GM12873 (cell line): Measurements from ENCODE around the gene FGF3.

Experiments
- TF ChIP-seq, protein P1 (sequence below): IDR thresholded peaks from 2 replicates; pipeline ENCODE4 v1.5.1; 2012; ENCODE audit warnings: low read depth, mild to moderate bottlenecking, moderate library complexity, low read length, control low read depth; ENCODE audit not compliant: insufficient read depth; ENCODE audit errors: missing control alignments

The FGF3 gene

GRCh38 chr11:69860244-69860643 lies 41.0 kb upstream of the FGF3 start:
- TF ChIP-seq, protein P1, sequence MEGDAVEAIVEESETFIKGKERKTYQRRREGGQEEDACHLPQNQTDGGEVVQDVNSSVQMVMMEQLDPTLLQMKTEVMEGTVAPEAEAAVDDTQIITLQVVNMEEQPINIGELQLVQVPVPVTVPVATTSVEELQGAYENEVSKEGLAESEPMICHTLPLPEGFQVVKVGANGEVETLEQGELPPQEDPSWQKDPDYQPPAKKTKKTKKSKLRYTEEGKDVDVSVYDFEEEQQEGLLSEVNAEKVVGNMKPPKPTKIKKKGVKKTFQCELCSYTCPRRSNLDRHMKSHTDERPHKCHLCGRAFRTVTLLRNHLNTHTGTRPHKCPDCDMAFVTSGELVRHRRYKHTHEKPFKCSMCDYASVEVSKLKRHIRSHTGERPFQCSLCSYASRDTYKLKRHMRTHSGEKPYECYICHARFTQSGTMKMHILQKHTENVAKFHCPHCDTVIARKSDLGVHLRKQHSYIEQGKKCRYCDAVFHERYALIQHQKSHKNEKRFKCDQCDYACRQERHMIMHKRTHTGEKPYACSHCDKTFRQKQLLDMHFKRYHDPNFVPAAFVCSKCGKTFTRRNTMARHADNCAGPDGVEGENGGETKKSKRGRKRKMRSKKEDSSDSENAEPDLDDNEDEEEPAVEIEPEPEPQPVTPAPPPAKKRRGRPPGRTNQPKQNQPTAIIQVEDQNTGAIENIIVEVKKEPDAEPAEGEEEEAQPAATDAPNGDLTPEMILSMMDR: no peak

DNA sequence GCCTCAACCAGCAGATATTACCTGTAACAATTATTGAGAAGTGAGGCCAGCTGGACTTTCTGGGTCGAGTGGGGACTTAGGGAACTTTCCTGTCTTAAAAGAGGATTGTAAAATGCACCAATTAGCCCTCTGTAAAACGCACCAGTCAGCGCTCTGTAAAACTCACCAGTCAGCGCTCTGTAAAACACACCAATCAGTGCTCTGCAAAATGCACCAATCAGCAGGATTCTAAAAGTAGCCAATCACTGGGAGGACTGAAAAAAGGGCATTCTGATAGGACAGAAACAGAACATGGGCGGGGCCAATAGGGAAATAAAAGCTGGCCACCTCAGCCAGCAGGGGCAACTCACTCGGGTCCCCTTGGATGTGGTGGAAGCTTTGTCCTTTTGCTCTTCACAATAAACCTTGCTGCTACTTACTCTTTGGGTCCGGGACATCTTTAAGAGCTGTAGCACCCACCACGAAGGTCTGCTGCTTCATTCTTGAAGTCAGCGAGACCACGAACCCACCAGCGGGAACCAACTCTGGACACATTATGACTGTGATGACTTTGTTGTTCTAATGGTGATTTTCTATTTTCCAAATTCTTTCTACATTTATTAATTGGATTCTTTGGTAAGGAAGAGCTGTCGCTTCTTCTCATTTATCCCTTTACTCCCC lies 40.2 kb upstream of the FGF3 start:
- TF ChIP-seq, protein P1: no peak

DNA sequence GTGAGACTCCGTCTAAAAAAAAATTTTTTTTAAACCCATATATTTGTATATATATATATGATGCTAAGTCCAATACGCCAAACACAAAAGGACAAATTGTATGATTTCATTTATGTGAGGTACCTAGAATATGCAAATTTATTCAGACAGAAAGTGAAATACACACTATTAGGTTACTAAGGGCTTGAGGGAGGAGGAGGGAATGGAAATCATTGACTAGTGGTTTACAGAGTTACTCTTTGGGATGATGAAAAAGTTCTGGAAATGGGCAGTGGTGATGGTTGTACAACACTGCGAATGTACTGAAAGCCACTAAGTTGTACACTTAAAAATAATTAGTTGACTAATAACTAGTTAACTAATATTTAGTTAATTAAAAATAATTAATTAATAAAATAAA lies 36.2 kb upstream of the FGF3 start:
- TF ChIP-seq, protein P1: no peak

GRCh38 chr11:69854713-69855112 lies 35.5 kb upstream of the FGF3 start:
- TF ChIP-seq, protein P1: no peak

DNA sequence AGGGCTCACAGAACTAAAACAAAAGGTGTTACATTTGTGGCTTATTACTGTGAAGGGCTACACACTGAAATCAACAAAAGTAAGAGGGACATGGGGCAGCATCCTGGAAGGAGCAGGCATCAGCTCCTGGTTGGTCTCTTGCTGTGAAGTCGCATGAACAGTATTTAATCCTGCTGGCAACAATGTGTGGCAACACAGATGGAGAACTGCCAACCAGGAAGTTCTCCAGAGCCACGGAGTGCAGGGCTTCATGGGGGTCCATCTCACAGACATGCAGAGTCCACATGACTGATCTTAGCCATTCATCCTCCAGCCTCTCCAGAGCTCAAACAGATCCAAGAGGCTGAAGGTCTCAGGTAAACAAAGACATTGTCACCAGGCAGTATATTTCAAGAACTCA lies 32.8 kb upstream of the FGF3 start:
- TF ChIP-seq, protein P1: no peak

DNA sequence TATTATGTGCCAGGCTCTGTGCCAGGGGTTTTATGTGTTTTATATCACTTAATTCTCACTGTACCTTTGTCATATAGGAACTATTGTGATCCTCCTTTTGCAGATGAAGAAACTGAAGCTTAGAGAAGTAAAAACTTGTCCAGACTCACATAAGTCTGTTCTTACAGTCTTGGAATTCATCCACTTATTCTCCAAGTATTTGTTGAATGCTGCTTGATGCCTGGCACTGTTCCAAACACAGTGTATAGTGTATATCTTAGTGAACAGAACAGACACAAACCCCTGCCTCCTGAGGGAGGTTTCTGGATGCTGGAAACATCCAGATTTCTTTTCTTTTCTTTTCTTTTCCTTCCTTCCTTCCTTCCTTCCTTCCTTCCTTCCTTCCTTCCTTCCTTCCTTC lies 29.0 kb upstream of the FGF3 start:
- TF ChIP-seq, protein P1: no peak

GRCh38 chr11:69844396-69844795 lies 25.2 kb upstream of the FGF3 start:
- TF ChIP-seq, protein P1: no peak
